Panc1 (cell line): ENCODE data around the gene DIP2C.

ENCODE experiments used
- POLR2AphosphoS5 ChIP-seq: IDR thresholded peaks from 2 replicates; pipeline ENCODE4 v1.6.1; 2012; ENCODE audit warnings: mild to moderate bottlenecking, low read depth, low read length, moderate library complexity
- SIN3A ChIP-seq: IDR thresholded peaks from 2 replicates; pipeline ENCODE4 v1.6.1; 2012; ENCODE audit warnings: low read depth, mild to moderate bottlenecking, low read length, moderate library complexity, borderline replicate concordance; ENCODE audit not compliant: insufficient read depth
- TCF7L2 ChIP-seq: IDR thresholded peaks from 2 replicates; pipeline ENCODE4 v1.6.1; 2011; ENCODE audit warnings: mild to moderate bottlenecking, low read depth, low read length, inconsistent platforms
- TF ChIP-seq, protein P1 (sequence below): fragments of 450-650 bp; IDR thresholded peaks from 2 replicates; pipeline ENCODE4 v1.5.1; 2017; ENCODE audit warnings: mild to moderate bottlenecking
- TF ChIP-seq, protein P2 (sequence below), 2 experiments: IDR thresholded peaks; 2 replicates each; pipeline ENCODE4 v1.6.1; 2011 to 2012; ENCODE audit warnings: low read depth in 2 of 2, control low read depth in 1 of 2, low read length in 1 of 2, mild to moderate bottlenecking in 1 of 2, moderate library complexity in 1 of 2; ENCODE audit not compliant: insufficient read depth in 1 of 2

DNA sequence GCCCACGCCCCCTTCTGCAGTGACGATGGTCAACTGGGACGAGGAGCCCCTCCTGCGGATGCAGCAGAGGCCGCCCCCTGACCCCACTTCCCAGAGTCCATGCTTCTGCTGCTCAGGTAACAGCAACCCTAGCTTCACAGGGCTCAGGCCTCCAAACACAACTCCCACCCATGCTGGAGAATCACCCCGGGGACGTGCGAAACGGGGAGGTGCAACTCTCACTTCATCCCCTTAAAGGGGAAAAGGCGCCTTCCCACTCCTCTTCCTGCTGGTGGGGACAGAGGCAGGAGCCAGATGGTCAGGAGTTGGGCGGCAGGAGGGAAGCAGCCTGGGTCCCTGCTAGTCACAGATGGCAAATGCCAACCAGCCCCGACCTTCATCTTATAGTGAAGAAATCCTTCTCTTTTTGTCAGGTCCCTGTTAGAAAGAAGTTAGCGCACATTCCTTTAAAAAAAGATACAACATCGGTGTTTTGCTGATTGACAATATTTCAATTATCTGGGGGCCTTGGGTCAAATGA is 155.4 kb downstream of the DIP2C start:
- TF ChIP-seq POLR2AphosphoS5 = no peak
- TF ChIP-seq, protein P1, sequence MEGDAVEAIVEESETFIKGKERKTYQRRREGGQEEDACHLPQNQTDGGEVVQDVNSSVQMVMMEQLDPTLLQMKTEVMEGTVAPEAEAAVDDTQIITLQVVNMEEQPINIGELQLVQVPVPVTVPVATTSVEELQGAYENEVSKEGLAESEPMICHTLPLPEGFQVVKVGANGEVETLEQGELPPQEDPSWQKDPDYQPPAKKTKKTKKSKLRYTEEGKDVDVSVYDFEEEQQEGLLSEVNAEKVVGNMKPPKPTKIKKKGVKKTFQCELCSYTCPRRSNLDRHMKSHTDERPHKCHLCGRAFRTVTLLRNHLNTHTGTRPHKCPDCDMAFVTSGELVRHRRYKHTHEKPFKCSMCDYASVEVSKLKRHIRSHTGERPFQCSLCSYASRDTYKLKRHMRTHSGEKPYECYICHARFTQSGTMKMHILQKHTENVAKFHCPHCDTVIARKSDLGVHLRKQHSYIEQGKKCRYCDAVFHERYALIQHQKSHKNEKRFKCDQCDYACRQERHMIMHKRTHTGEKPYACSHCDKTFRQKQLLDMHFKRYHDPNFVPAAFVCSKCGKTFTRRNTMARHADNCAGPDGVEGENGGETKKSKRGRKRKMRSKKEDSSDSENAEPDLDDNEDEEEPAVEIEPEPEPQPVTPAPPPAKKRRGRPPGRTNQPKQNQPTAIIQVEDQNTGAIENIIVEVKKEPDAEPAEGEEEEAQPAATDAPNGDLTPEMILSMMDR = no peak
- no peak for TF ChIP-seq SIN3A
- TF ChIP-seq, protein P2, sequence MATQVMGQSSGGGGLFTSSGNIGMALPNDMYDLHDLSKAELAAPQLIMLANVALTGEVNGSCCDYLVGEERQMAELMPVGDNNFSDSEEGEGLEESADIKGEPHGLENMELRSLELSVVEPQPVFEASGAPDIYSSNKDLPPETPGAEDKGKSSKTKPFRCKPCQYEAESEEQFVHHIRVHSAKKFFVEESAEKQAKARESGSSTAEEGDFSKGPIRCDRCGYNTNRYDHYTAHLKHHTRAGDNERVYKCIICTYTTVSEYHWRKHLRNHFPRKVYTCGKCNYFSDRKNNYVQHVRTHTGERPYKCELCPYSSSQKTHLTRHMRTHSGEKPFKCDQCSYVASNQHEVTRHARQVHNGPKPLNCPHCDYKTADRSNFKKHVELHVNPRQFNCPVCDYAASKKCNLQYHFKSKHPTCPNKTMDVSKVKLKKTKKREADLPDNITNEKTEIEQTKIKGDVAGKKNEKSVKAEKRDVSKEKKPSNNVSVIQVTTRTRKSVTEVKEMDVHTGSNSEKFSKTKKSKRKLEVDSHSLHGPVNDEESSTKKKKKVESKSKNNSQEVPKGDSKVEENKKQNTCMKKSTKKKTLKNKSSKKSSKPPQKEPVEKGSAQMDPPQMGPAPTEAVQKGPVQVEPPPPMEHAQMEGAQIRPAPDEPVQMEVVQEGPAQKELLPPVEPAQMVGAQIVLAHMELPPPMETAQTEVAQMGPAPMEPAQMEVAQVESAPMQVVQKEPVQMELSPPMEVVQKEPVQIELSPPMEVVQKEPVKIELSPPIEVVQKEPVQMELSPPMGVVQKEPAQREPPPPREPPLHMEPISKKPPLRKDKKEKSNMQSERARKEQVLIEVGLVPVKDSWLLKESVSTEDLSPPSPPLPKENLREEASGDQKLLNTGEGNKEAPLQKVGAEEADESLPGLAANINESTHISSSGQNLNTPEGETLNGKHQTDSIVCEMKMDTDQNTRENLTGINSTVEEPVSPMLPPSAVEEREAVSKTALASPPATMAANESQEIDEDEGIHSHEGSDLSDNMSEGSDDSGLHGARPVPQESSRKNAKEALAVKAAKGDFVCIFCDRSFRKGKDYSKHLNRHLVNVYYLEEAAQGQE (IDR thresholded peaks at IDR 0.05; ENCODE audit: insufficient read depth in 1 of 2, low read depth in 2 of 2, low read length in 1 of 2) = no peak
- TF ChIP-seq TCF7L2 = no peak
